ENCODE measurements around the gene TBC1D2B.

The TBC1D2B gene

DNA sequence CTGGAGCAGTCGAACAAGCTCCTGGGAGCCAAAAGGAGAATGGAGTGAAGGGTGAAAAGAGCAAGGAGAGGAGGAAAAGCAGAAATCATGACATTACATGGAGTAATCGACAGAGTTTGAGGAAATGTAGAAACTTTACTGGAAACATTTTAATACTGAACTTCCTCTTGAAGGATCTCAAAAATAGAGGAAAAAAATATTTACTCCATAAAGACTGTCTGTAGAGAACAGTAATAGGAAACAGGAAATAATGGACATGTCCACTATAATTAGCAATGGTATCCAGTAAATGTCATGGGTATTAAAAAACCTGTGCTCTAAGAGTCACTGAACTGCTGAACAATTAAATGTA is 53.0 kb downstream of the TBC1D2B start:
- DNase-seq: no peak

DNA sequence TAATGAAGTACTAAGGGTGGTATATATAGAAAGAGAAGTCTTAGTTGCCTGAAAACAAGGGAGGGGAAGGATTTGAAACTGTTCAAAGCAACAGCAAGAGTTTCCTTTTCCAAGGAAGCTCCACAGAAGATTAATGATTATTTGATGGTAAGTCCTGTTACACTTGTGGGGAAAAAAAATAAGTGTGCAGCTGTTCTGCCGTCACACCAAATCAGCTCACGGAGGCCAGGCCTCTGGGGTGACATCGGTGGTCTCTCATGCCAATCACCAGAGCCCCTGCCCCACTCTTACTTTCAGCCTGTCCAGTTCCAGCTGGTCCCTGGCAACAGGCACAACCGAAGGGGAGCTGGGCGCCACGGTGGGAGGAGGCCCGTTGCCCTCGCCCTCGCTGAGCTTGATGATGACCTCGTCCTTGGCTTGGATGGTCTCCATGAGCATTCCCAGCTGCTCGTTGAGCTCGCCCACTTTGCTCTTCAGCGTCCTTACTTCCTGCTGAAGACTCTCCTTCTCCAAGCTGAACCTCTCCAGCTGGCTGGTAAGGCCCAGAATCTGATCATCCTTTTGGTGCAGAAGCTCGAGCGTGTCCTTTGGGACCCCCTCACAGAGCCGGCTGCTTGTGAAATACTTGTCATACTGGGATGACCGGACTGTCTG is 53.5 kb downstream of the TBC1D2B start:
- DNase-seq: no peak

DNA sequence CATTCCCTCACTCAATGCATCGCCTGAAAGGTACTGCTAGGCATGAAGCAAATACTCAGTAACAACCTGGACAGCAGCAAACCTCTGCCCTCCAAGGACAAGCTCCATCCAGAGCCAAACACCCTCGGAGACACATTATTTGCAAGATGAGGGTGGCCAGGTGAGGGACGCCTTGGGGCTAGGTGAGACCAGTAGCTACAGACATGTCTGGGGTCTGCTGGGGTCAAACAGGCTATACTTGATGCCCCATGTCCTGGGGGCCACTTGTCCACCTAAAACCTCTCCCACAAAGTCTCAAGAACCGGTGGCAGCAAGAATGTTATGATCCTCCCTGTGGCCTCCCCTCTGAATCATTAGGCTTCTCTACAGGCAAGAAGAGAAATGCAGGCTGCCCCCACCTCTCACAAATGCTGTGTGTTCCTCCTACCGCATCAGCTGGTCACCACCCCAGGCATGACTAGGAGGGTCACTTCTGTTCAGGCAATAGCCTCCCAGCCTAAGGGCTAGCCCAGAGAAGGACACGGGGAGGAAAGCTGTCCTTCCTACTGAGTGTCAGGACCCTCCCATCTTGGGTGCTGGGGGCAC is 54.3 kb downstream of the TBC1D2B start:
- DNase-seq: no peak

DNA sequence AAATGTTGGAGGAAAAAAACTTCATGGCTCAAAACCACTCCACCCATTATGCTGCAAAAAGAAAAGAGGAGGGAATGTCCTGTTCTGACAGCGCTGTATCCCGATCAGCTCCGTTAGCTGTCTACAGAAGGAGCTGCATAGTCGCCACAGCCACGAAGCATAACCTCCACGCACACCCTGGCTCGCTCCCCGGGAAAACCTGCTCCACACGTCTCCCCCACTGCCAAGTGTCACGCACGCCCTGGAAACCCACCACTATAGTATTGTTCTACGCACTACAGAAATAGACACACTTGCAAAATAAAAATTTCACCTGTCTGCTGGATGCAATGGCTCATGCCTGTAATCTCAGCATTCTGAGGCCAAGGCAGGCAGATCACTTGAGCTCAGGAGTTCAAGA is 55.8 kb downstream of the TBC1D2B start:
- no peak for DNase-seq

DNA sequence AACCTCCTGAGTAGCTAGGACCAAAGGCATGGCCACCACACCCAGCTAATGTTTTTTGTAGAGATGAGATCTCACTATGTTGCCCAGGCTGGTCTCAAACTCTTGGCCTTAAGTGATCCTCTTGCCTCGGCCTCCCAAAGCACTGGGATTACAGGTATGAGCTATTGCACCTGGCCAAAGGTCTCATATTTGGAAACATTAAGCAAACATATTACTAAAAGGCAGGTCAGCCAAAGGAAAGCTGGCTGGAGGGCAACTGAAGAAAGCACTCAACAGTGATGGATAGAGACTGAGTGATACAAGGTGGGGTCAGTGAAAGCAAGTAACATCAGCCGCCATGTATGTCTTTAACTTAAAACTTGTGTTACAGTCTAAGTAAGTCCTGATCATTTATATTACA is 57.5 kb downstream of the TBC1D2B start:
- DNase-seq: no peak

DNA sequence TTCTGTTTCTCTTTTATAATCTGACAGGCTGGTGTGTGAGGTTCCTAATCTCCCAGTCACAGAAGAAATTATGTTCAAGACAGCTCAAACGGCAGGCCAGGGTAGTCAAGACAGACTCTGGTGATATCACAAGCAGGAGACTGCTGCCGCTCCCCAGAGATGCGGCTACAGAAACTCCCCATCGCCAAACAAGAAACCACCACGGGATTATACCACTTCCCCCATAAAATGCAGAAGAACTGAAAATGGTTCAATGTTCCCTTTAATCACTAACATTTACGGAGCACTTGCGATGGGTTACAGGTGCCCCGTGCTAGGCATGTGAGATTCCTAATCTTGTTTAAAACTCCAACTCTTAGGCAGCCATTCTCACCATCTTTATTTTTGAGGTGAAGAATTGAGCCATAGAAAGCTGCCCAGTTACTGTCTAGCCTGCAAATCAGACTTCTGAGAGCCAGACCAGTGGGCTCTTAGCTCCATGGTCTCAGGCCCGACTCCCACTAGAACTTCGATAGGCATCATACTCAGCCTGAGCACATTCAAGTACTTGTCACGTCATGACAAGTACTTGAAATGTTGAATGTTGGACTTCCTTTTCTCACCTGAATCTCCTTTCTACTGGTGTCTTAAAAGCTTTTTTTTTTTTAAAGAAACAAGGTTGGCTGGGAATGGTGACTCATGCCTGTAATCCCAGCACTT is 58.4 kb downstream of the TBC1D2B start:
- no peak for DNase-seq

DNA sequence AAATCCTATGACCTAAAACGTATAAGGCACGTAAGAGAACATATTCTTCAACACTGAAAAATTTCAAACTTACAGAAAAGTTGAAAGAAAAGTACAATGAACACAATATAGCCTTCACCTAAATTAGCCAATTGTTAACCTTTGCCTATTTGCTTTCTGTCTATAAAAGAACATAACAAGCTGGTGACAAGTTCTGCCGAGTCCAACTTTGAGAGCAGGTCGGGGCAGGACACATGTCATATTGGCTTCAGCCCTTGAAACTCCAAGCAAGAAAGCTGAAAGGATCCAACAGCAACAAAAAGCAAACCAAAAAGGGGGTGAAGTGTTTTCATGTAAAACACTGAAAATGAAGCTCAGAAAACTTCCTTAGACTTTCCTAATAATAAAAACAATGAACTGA is 59.1 kb downstream of the TBC1D2B start:
- no peak for DNase-seq

DNA sequence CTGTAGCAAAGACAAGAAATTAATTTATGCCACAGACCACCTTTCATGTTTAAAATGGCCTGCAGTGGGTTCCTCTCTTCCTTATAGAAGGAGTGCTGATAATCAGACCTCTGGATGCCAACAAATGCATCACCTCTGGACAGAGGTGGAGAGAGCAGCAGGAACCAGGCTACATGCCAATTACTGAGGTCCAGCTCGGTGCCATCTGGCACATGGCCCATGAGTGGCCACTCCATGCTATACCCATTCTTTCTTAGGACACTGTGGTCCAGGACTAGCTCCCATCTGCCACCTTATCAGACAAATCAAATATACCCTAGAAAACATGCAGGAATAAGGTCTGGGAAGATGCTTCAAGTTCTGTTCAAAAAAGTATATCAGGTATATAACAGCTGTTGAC is 60.7 kb downstream of the TBC1D2B start:
- no peak for DNase-seq

DNA sequence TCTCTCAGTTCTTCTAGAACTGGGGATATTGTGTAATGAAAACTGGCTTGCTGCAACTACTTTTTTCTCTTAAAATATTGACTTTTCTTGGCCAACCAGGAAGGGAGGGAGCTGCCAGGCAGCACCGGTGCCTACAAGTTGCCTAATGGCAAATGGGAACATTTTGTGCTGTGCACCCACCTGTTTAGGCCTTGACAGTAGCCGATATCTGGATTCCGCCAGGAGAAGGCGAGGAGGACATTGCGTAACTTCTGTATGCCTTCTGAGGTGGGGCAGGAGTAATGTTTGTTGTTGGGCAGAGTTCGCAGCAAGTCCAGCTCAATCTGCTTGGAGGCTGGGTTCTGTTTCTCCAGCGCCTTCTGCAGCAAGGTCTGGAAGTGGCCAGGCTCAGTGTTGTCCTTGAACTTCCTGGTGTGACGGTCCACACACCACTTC is 64.9 kb downstream of the TBC1D2B start:
- DNase-seq: no peak

DNA sequence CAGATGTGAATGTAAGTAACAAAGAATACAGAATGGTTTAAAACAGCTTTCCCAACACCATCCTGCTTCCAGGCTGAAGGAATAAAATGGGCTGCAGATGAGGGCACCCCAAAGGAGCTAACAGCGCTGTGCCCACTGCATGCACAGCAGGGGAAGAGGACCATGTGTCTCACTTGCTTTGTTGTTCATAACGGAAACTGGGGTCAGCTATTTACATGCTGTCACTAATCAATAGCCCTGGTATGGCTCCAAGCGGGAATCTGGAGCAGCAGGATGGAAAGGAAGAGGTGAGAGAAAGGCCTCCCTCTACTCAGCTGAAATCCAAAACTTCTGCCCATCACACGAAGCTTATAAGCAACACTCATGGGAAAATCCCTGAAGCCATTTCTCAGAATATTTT is 67.4 kb downstream of the TBC1D2B start:
- no peak for DNase-seq

DNA sequence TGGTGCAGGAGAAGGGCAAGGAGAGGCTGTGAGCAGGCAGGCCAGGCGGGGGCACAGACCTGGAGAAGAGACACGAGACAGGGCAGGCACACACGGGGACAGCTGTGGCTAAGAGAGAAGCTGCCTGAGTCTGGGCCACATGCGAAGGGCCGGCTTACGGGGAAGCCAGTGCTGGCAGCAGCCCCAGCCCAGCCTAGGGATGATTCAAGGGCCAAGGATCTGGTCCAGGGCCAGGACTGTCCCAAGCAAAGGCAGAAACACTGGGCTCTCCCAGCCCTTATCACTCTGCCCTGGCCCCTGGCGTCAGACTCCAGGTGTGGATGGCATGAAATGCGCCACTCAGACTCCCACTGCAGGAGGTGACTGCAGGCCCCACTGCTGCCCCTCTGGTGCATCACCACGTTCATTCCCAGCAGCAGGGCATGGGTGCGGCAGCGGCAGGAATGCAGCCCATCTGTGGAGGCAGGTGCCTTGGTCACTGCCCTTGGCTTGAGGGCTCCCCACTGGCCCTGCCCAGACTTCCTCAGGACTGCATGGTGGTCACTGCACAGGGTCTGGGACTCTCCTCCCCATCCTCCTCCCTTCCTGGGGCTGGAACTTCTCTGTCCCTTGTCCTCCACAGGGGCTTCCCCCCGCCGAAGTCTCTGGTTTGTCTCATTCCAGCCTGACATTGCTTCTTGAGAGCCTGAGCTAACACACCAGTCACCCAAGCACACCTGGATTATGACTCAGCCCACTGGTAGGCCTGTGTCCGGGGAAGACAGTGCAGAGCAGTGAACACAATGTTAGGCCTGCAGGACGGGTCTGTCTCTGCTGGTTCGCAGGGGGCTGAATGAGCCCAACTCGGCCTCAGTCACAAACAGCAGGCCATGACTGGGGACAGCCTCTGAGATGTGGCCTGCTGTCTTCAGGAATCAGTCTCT is 69.3 kb downstream of the TBC1D2B start:
- DNase-seq: no peak

DNA sequence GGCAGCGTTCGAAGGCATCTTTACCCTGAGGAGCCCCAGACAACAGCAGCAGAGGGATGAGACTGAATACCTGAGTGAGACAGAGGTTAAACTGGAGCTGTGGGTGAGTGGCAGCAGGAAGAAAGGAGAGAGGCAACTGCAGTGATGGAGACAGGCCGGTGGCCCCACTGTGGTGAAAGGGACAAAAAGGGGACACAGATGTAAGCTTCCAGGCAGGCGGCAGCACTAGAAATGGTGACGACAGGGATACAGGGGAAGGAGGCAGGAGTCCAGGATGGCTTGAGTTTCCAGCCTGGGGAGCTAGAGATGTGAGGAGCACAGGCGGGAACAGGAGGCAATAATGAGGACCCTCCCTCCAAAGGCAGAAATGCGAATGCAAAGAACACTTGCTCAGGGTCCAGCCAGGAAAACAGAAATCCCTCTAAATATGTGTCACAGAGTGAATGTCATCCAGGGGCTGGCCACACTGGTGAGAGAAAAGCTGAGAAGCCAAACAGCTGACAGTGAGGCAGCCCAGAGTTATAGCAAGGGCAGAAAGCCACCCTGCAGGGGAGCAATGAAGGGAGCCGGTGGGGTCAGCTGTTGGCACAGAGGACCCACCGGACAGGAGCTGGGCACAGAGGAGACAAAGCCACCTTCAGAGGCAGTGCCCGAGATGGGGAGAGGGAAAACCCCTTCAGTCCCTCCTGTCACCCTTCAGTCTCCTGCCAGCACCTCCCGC is 70.1 kb downstream of the TBC1D2B start:
- no peak for DNase-seq

DNA sequence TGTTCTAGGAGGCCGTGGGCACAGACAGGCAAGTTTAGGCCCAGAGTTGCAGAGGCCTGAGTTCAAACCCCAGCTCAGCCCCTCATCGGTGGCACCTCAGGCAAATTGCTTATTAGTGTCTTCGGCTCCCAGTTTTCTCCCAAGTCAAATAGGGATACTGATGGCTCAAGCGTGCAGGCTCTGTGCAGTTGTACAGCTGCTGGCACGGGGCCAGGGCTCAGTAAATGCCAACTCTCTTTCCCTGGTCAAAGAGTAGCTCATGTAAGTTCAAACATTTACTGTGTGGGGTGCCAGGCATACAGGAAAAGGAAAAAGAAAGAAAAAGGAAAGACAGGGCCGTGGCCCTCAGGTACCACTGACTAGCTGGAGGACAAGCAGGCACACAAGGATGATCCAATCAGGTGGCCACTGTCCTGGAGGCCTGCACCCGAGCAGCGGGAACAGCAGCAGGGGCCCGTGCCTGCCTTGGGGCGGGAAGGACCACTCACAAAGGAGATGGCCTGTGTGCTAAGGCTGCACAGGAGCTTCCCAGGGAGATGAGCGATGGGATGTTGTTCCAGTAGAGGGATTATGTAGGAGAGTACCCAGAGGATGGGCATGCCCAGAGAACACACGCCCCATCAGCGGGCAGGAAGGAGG is 70.8 kb downstream of the TBC1D2B start:
- no peak for DNase-seq

DNA sequence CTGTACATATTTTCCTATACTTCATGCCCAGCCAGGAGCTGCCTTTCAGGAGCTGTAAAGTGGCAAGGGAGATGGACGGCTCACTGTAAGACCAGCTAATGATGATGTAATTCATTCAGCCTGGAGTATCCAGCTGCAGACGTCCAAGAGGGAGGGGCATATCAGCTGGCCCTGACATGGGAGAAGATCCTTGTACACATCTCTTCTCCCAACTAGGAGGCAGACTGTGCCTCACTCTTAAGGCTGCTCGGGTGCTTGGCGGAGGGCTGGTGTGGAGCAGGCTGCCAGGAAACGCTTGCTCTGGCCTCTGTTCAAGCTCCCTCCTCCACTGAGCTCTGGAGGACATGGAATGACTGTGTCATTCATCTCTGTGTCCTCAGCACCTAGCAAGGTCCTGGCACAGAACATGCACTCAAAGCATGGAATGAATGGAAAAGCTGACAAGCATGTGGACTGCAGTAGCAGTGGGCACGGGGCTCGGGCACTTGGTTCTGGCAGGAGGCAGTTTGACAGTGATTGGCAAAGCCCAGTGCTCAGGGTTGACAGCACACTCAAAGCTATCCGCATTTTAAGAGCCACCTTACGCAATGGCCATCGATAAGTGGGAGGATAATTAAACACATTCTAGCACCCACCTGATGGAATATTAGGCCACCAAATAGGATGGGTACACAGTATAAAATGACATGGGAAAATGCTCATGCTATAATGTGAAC is 72.4 kb downstream of the TBC1D2B start:
- DNase-seq: peak; percentile 38

DNA sequence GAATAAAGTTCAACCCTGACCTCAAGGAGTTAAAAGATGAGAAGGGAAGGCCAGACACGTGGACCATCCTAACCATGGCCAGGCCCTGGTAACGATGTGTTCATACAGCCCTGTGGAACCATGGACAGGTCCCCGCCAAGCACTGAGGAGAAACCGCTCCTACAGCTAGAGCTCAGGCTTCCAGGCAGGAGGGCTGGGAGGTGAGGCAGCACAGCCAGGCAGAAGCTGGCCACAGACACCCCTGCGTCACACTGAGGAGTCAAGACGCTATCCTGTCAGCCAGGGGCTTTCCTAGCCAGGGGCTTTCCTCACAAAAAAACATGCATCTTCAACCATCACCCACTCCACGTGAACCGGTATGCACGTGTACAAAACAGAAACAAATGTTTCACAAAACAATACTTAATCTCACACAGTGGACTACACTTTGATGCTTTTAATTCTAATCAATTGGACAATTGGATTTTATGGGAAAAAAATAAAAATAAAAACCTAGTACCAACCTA is 73.2 kb downstream of the TBC1D2B start:
- DNase-seq: no peak

DNA sequence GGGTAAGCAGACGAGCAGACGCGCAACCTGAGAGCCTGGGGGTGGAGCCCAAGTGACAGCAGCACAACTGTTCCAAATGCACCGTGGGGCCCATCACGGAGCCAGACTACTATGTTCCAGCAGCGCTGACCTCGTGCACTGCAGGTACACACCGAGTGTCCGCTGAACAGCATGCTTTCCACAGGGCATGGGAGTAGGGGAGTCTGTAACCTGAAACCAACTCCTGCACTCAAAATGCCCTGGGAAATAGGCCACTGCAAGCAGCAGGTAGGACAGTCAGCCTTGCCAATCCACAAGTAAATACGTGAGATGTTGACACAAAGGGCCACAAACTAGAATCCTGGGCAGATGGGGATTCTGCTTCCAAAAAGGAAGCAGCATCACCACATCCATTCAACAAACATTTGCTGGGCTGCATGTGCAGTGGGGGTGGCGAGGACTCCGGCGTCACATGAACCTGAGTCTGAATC is 73.9 kb downstream of the TBC1D2B start:
- DNase-seq: no peak

DNA sequence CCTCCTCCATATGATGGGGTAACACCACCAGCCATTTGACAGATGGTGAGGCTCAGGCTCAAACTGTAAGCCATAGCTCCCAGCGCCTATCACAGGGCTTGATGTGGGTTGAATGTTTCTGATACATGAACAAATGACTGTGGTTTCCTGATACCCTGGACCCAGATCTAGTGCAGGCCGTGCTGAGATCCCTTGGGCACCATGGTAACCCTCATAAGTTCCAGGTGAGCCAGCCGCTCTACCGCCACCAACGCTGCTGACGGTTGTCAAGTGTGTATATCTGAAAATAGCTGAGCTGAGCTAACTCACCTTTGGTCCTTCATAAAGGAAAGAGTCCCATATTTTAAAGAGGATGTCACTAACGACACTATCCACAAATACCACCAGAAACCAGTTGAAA is 74.5 kb downstream of the TBC1D2B start:
- no peak for DNase-seq

DNA sequence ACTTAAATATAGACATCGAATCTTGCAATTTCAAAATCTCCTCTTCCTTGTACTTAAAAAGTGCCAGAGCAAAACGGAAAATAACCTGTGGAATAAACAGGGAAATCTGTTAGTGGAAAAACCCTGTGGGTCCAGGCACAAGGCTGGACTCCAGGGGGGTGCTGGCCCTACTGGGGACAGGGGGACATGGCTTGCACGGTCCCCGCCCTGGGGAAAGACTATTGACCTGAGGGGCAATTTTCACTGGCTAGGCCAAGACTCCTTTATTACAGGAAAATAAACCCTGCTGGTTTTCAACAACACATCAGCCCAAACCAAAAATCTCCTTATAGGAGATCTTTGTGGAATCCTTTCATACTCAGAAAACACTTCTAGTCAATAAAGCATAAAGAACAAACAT is 75.9 kb downstream of the TBC1D2B start:
- no peak for DNase-seq

DNA sequence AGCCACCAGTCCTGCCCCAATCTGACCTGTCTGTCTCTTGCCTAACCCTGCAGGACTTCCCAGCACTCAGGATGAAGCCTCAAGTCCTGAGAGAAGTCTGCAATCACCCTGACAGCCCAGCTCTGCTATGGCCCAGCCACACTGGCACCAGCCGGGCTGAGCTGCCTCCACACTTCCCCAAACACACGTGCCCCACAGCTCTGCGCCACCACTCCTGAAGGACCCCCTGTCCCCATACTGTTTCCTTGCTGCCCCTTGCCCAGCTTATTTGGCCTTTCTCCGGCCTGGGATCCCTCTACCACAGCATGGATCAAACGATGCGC is 76.6 kb downstream of the TBC1D2B start:
- DNase-seq: no peak

DNA sequence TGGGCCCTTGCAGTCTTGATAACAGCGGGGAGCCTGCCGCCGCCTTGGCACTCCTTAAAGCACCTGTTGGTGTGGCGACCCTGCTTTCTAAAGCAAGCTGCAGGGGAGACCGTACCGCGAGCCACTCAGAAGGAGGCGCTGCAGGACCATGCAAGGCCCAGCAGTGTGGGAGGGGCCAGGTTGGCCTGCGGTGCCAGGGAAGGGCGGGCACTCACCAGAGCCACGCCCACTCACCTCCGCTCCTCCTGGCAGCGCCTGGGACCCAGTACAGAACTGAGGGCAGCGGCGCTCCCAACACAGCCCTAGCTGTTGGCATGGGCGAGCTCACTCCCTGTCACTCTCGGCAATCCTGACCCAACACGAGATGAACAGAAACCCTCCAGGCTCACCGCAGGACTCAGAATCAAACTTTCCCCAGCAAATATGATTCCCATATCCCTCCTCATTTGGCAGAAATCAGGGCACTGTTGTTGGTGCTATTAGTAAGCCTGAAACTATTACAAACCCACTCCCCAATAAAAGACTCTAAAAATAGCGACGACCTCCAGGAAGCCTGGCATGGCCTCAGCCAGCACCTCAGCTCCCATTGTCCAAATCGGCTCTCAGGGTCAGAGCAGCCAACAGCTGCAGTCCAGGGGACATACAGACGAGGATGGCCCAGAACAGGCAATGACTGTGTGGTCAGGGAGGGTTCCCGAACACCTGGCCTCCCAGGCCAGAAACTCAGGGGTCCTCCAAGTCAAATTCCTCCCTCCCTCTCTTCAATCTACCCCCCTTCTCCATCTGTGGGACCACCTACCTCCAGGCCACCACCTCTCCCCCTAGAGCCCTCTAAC is 77.2 kb downstream of the TBC1D2B start:
- DNase-seq: no peak

DNA sequence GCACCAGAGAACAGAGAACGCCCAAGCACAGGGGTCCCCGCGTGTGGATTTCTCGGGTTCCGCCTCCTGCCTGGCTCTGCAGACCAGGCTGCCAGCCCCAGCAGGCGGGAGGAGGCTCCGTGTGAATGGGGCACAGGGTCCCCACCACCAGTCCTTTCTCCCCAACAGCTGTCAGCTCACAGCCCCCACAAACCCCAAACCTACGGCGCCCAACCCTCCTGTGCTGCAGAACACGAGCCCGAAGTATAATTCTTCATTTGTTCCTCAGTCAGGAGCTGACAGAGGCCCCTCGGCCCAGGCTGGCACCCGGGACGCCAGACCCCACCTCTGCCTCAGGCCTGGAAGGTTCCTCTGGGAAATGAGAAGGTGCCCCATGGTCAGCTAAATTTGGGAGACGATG is 78.0 kb downstream of the TBC1D2B start:
- no peak for DNase-seq

All from NCI-H2227 treated with DMSO at 0.1 percent for 48 hours (cell line).